OCI-LY1 (cell line): ENCODE measurements around the gene SMIM20.

Experiments used
- CTCF ChIP-seq: fragments of 200-600 bp; sonication (generic), shearing (Covaris generic); IDR thresholded peaks from 2 replicates; pipeline ENCODE4 v1.5.1; 2017; ENCODE audit warnings: mild to moderate bottlenecking, antibody characterized with exemption, low read length, moderate library complexity, mixed read lengths
- EZH2 ChIP-seq: fragments of 200-600 bp; sonication (generic), shearing (Covaris generic); IDR thresholded peaks from 2 replicates; pipeline ENCODE4 v1.8.0; 2017; ENCODE audit warnings: borderline replicate concordance, mixed run types, mild to moderate bottlenecking, antibody characterized with exemption, low read length, moderate library complexity, mixed read lengths

- TF ChIP-seq CTCF: no peak
- no peak for TF ChIP-seq EZH2
These were observed 5.7 kb downstream of the SMIM20 start for GRCh38 chr4:25919676-25920075.
